Limb (tissue), 2 donors: ENCODE results near the gene SCARF2.
"Not testable (repeated sequence)": the region's sequence is repeated elsewhere in the genome, so short reads cannot be mapped to it uniquely, and the experiment has no call there.

Experiments
- DNase-seq, 2 donors: peaks; one replicate each; pipeline ENCODE4 v3.0.0-alpha.2; 2016; ENCODE audit errors: extremely low spot score in 2 of 2

The SCARF2 gene, protein sequence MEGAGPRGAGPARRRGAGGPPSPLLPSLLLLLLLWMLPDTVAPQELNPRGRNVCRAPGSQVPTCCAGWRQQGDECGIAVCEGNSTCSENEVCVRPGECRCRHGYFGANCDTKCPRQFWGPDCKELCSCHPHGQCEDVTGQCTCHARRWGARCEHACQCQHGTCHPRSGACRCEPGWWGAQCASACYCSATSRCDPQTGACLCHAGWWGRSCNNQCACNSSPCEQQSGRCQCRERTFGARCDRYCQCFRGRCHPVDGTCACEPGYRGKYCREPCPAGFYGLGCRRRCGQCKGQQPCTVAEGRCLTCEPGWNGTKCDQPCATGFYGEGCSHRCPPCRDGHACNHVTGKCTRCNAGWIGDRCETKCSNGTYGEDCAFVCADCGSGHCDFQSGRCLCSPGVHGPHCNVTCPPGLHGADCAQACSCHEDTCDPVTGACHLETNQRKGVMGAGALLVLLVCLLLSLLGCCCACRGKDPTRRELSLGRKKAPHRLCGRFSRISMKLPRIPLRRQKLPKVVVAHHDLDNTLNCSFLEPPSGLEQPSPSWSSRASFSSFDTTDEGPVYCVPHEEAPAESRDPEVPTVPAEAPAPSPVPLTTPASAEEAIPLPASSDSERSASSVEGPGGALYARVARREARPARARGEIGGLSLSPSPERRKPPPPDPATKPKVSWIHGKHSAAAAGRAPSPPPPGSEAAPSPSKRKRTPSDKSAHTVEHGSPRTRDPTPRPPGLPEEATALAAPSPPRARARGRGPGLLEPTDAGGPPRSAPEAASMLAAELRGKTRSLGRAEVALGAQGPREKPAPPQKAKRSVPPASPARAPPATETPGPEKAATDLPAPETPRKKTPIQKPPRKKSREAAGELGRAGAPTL

DNA sequence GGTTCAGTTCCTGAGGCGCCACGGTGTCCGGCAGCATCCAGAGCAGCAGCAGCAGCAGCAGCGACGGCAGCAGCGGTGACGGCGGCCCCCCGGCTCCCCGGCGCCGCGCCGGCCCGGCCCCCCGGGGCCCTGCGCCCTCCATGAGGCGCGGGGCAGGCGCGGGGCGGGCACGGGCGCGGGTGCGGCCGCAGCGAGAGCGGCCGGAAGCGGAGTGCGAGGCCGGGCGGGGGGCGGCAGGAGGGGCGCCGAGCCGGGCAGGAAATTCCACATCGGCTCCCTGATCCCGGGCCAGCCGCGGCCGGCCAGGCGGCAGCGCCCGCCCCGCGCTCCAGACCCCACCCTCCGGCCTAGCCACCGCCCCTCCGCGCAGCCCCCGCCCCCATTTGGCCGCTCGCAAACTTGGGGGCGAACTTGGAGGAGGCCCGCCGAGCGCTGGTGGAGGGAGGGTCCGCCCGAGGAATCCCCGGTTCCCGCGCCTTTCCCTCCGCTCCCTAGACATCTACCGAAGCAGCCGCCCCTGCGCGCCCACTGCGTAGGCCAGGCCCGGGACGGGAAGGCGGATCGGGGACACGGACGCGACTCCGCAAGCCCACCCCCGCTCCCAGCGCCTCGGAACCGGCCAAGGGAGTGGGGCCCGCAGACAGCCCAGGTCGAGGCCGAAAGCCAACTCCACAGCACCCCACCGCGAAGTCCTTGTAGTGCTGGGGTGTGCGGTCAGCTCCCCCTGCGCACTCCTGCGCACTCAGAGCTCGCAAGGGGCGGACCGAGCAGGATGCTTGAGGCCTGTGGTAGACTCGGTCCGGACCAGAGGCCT is at the start of gene SCARF2:
TSS of gene SCARF2 (minus strand) at position 213 of the 814 bp plus-strand sequence. CDS start at position 142, 71 bp downstream.
- peak; percentile 88 to 90 for DNase-seq

DNA sequence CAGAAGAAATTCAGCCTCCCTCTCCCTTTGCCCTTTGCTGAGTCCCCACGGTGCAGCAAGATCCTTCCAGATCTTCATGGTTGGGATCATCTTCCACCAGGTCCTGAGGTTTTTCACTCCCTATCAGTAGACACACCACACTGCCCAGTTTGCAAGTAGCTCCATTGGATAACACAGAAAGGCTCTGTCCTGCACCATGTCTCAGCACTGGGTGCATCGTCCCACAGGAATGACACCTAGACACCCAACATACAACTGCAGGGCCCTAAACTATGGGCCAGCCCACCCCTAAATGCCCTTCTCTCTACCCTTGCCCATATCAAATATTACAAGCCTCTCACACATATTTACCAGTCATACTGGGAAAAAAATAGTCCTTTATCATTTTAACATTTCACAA is 48.6 kb upstream of the SCARF2 start:
- DNase-seq: no peak

DNA sequence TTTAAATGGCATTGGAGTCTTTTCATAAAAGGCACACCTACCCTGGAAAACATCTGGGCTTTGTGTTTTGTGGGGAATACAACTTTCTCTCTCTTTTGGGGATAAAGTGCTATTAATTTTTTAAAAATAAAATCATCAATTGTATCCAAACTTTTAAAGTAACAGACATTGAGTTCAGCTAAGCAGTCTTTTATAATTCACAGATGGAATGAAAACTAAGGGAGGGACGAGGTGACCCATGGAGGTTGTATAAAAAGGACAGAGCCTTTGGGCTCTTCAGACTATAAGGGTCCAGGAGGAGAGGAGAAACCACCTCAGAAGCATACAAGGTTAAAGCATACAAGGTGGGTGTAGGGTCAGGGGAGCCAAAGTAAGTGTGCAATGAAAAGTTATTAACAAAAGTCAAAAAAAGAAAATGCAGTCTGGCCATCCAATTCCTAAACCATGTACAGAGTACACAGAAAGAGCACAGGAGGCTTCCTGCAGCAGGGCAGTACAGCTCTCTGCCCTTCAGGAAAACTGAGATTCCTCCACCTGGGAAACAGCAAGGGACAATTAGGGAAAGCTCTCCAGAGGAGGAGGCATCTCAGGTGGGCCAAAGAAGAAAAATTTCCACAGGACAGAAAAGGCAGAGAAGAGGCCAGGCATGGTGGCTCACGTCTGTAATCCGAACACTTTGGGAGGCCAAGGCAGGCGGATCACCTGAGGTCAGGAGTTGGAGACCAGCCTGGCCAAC is 47.5 kb upstream of the SCARF2 start:
- DNase-seq: no peak

DNA sequence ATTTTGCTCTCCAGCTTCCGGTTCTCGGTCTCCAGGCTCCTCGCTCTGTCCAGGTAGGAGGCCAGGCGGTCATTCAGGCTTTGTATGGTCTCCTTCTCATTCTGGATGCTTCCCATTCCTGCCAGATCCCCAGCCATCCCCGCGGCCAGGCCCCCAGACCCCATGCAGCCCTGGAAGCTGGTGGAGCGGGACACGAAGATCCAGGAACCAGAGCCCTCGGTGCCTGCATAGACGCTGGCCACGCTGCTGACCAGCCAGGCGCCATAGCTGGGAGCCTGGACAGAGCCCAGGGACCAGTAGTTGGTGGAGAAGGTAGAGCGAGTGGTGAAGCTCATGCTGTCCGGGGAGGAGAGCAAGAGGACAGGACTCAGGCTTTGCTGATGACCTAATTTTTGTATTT is 46.1 kb upstream of the SCARF2 start:
- no peak for DNase-seq

DNA sequence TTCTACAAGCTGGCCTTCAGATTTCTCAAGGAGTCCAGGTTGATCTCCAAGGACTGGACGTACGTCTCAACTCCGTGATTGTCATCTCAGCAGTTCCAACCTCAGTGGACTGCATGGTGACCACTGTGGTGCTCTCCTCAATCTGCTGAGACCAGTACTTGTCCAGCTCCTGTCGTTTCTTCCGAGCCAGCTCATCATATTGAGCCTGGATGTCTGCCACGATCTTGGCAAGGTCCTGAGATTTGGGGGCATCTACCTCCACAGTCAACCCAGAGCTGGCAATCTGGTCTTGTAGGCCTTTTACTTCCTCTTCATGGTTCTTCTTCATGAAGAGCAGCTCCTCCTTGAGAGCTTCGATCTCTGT is 45.5 kb upstream of the SCARF2 start:
- not testable (repeated sequence) for DNase-seq

DNA sequence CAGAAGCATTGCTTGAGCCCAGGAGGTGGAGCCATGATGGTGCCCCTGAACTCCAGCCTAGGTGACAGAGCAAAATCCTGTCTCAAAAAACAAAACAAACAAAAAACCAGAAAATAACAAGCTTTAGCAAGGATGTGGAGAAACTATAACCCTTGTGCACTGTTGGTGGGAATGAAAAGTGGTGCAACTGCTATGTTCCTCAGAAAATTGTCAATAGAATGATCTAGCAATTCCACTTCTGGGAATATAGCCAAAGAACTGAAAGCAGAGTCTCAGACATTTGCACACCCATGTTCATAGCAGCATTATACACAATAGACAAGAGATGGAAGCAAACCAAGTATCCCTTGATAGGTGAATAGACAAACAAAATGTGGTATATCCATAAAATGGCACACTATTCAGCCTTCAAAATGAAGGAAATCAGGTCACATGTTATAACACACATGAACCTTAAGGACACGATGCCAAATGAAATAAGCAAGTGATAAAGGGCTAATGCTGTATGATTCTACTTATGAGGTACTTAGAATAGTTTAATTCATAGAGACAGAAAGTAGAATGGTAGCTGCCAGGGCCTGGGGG is 42.1 kb upstream of the SCARF2 start:
- DNase-seq: no peak

DNA sequence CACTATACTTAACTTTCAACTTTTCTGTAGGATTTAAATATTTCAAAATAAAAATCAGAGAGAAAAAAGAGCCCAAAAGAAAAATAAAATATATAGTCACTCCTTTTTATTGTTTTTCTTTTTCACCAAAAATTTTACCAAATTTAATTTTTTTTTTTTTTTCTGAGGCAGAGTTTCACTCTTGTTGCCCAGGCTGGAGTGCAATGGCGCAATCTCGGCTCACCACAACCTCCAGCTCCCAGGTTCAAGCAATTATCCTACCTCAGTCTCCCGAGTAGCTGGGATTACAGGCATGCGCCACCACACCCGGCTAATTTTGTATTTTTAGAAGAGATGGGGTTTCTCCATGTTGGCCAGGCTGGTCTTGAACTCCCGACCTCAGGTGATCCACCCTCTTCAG is 40.4 kb upstream of the SCARF2 start:
- DNase-seq: not testable (repeated sequence)

DNA sequence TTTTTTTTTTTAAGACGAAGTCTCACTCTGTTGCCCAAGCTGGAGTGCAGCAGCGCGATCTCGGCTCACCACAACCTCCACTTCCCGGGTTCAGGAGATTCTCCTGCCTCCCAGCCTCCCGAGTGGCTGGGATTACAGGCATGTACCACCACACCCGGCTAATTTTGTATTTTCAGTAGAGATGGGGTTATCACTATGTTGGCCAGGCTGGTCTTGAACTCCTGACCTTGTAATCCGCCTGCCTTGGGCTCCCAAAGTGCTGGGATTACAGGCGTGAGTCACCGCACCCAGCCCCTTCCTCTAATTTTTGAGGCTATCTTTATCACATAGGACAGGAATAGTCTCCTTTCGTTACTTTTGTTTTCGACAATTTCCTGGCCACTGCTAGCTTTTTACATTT is 37.9 kb upstream of the SCARF2 start:
- not testable (repeated sequence) for DNase-seq

DNA sequence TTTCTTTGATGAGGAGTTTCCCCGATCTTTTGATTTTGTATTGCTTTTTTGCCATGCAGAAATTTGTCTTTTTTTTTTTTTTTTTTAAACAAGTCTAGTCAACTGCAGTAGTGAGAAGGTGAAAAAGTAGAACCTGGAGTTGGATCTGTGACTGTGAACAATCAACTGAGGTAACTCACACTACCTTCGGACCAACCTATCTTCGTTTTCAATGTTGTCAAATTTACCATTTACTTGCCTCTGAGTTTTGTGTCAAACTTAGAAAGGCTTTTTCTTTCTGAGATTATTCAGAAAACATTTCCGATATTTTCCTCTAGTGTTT is 37.5 kb upstream of the SCARF2 start:
- DNase-seq: no peak

DNA sequence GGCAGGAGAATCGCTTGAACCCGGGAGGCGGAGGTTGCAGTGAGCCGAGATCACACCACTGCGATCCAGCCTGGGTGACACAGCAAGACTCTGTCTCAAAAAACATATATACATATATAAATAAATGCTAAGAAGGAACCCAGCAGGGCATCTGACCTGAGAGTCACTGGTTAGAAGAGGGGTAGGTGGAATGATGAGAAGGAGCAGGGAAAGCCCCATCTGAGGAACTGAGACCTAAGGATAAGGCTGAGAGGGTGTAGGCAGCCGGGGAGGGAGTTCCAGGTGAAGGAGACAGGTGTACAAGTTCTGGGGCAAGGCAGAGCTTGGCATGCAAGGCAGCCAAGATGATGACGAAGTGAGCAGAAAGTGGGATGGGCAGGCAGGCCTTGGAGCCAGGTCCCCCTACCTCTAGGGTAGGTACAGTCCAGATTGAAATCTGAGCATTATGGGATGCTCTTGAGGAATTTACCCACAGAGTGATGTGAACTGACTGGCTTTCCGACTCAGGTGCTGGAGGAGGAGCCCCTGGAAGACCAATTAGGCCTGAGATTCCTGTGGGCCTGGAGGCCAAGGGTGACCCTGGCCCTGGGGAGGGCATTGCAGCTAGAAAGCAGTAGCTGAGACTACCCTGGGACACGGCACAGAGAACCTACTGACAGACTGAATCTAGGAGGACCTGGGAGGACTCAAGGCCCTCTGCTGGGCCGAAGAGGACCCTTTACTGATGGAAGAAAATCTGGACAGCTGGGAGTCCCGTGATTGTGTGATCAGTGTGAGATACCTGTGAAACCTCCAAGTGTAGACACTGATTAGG is 35.2 kb upstream of the SCARF2 start:
- no peak for DNase-seq

DNA sequence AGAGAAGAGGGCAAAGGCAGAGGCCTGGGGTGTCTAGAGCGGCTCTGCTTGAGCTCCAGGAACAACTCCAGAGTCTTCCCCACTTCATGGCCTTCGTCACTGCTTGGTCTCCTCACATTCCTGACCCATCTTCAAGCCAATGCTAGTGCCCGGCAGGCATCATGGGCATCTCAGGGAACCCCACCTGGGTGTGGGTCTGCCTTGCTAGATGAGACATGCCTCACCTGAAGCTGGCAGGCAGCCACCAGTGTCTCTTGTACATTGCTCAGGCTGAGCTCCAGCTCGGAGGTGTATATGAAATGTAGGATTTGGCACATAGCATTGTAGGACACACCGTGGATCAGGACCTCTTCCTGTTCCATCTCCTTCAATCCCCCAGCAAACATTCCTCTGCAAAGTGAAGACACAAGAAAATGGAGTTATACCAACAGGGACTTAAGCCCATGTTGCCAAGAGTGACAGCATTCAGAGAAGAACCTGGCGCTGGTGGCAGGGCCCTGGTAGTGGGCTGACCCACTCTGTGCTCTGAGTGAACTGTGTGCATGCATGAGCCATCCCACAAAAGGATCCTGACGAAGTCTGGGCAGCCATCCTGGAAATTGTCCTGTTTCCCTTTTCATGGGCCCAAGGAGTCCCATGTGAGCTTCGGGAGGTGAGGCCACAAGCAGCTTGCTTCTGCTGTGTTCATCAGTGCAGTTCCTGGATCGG is 33.7 kb upstream of the SCARF2 start:
- no peak for DNase-seq

DNA sequence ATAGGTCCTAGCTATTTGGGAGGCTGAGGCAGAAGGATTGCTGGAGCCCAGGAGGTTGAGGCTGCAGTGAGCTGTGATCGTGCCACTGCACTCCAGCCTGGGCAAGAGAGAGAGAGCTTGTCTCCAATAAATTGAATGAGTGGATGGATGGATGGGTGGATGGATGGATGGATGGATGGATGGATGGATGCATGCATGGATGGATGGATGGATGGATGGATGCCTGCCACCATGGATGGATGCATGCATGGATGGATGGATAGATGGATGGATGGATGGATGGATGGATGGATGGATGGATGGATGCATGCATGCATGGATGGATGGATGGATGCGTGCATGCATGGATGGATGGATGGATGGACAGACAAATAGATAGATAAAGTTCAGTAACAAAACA is 32.9 kb upstream of the SCARF2 start:
- not testable (repeated sequence) for DNase-seq

DNA sequence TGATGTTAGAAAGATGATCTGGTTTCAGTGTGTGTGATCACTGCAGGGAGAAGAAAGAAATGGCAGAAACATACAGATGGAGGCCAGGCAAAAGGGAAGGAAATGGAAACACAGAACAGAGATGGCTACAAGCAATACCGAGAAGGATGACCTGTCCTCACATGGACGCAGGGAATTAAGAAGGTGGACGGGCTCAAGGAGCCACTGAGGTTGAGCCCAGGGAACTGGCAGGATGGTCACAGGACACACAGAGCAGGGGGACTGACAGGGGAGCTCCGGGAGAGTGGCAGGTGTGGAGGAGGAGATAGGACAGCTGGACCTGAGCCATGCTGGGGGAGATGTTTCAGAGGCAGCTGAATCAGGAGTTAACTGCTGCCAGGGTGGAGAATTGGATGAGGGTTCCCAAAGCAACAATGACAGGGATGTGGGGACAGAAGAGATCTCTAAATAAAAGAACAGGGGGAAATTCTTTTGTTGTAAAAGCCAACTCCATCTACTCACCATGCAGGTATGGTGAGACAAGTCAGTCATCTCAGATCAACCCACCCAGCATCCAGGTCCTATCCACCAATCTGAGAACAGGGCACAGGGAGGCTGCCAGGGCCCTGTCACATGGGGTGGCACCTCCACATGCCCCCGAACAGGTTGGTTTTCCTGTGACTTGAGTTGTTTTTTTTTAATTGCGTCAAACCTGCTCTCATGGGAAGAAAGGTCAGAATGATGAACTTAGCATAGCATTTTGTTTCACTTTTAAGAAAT is 31.7 kb upstream of the SCARF2 start:
- no peak for DNase-seq

DNA sequence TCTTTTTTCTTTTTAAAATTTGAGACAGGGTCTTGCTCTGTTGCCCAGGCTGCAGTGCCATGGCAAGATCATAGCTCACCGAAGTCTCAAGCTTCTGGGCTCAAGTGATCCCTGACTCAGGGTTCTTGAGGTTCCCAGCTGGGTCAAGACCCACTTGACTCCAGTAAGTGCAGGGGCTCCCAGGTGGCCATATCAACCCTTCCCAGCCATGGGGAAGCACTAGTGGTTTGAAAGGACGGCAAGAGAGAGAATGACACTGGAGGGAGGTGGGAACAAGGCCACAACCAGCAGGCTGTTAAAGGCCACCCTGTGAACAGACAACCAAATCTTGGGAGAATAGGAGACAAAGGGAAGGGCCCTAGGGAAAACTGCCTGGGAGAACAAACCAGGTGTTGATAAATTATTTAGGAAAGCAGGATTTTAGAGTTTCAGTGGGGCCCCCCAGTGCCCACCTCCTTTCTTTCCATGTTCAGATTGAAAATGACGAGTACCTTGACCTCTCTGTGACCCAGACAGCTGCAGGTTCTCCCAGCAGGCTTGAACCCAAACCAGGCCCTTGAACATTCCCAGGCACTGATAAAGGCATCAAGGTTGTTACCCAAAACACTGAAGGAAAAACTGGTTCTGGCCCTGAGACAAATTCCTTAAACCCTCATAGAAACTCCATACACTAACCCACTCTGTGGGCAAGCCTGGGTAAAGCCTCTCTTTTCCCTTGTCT is 29.2 kb upstream of the SCARF2 start:
- DNase-seq: no peak

DNA sequence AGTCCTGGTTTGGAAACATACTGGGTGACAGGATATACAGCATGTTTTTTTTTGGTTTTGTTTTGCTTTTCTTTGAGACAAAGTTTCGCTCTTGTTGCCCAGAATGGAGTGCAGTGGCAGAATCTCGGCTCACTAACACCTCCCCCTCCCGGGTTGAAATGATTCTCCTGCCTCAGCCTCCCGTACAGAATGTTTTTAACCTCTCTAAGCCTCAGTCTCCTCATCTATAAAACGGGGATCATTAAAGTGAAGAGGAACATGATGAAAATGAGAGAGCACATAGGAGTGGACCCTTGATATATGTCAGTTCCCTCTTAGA is 28.1 kb upstream of the SCARF2 start:
- DNase-seq: no peak

DNA sequence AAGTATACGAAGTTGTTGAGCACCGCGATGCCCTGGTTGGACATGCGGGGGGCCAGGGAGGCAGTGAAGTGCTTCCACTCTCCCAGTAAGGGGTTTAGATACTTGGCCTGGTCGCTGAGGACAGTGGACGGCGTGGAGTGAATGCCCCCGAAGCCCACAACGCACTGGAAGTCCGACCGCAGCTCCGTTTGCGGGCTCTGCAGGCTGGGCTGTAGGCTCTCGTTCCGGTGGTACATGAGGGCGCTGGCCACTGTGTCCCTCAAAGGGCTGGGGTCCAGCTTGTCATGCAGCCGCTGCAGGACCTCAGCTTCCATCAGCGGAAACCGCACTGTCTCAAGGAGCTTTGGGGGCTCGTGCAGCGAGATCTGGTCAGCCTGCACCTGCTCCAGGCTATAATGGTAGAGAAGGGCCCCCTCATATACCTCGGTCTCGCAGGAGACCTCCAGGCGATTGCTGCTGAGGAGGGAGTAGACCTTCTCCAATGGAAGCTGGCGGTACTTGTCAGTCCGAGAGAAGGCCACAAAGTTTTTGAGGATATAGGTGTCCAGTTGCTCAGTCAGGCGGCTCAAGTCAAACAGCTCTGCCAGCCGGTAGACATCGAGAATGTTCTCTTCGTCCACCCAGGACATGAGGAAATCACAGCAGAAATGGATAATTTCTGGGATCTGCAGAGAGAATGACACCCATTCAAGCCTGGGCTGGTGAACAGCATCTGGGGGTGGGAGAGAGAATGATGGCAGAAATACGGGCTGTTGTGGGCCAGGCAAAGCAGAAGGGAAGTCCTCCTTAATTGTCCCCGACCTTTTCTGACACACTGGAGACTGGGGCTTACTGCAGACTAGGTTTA is 27.5 kb upstream of the SCARF2 start:
- DNase-seq: no peak

DNA sequence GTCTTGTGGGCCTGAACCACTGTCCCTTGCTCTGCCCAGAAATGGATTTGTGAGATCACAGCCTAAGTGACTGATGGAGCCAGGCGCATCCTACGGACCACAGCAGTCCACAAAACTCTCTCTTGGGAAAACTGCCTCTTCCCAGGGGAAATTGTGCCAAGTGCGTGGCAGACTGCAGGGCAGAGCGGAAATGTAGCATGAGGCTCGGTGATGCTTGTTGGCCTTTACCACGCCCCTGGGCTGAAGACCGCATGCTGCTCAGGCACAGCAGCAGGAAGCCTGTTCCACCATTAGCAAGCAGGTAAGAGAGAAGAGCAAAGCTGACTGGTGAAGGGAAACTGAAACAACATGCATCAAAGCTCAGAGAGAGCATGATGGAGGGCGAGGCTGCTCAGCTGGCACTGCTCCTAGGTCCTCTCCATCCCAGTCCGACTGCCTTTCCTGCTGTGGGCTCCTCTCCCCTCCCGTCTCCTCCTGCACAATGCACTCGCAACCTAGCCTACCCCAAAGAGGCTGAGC is 26.5 kb upstream of the SCARF2 start:
- no peak for DNase-seq
